Measurements from ENCODE around the gene CTH.

- no peak for TF ChIP-seq CTCF (IDR thresholded peaks at IDR 0.05)
- TF ChIP-seq POLR2A (IDR thresholded peaks at IDR 0.05): no peak
These were observed 23.3 kb downstream of the CTH start for GRCh38 chr1:70434253-70434859.
